MM.1S (cell line): ENCODE data around the gene MIPEP.

Experiments
- DNase-seq: peaks from one replicate; pipeline ENCODE4 v3.0.0-alpha.2; 2015
- H2AFZ ChIP-seq: fragments of 300-600 bp; sonication (generic); 2 replicates; pipeline ENCODE4 v1.6.0; 2016; ENCODE audit warnings: antibody characterized with exemption, low read length
- H3F3A ChIP-seq: fragments of 300-600 bp; sonication (generic); 2 replicates; pipeline ENCODE4 v1.6.1; 2016; ENCODE audit warnings: mild to moderate bottlenecking, antibody characterized with exemption, low read length, moderate library complexity, mixed read lengths; ENCODE audit not compliant: insufficient read depth
- H3K27ac ChIP-seq: fragments of 300-600 bp; sonication (generic); 2 replicates; pipeline ENCODE4 v1.5.1; 2016; ENCODE audit warnings: mild to moderate bottlenecking, low read length
- H3K27me3 ChIP-seq: fragments of 300-600 bp; sonication (generic); replicated peaks from 2 replicates; pipeline ENCODE4 v1.6.0; 2016; ENCODE audit warnings: low read length; ENCODE audit not compliant: insufficient read depth
- H3K36me3 ChIP-seq: fragments of 300-600 bp; sonication (generic); replicated peaks from 2 replicates; pipeline ENCODE4 v1.6.1; 2016; ENCODE audit warnings: mild to moderate bottlenecking, low read length, mixed read lengths; ENCODE audit not compliant: insufficient read depth
- H3K4me1 ChIP-seq: fragments of 300-600 bp; sonication (generic); 2 replicates; pipeline ENCODE4 v1.6.1; 2016; ENCODE audit warnings: low read length, mixed read lengths
- H3K4me2 ChIP-seq: fragments of 300-600 bp; sonication (generic); 2 replicates; pipeline ENCODE4 v1.6.0; 2016; ENCODE audit warnings: low read depth, low read length
- H3K4me3 ChIP-seq: fragments of 300-600 bp; sonication (generic); 2 replicates; pipeline ENCODE4 v1.5.1; 2016; ENCODE audit warnings: low read length, mixed read lengths
- H3K79me2 ChIP-seq: fragments of 300-600 bp; sonication (generic); 2 replicates; pipeline ENCODE4 v1.6.1; 2016; ENCODE audit warnings: mixed run types, low read length, mixed read lengths
- H3K9ac ChIP-seq: fragments of 300-600 bp; sonication (generic); 2 replicates; pipeline ENCODE4 v1.6.1; 2016; ENCODE audit warnings: low read length, mixed read lengths
- H3K9me2 ChIP-seq: fragments of 300-600 bp; sonication (generic); replicated peaks from 2 replicates; pipeline ENCODE4 v1.6.1; 2016; ENCODE audit warnings: mild to moderate bottlenecking, low read length, mixed read lengths; ENCODE audit not compliant: insufficient read depth
- H3K9me3 ChIP-seq: fragments of 300-600 bp; sonication (generic); replicated peaks from 2 replicates; pipeline ENCODE4 v1.6.1; 2016; ENCODE audit warnings: mild to moderate bottlenecking, low read length, mixed read lengths; ENCODE audit not compliant: insufficient read depth
- H4K20me1 ChIP-seq: fragments of 300-600 bp; sonication (generic); 2 replicates; pipeline ENCODE4 v1.6.1; 2016; ENCODE audit warnings: mild to moderate bottlenecking, low read length, moderate library complexity, mixed read lengths; ENCODE audit not compliant: insufficient read depth
- CTCF ChIP-seq: fragments of 300-600 bp; sonication (generic); IDR thresholded peaks from 2 replicates; pipeline ENCODE4 v1.5.1; 2016; ENCODE audit warnings: antibody characterized with exemption, low read length, mixed read lengths
- EZH2 ChIP-seq: fragments of 300-600 bp; sonication (generic); optimal IDR thresholded peaks from 2 replicates; pipeline ENCODE3; 2017; ENCODE audit warnings: low read depth, mild to moderate bottlenecking, antibody characterized with exemption, low read length, mixed read lengths
- EZH2phosphoT487 ChIP-seq: fragments of 300-600 bp; sonication (generic); IDR thresholded peaks from 2 replicates; pipeline ENCODE4 v1.6.1; 2018; ENCODE audit warnings: antibody characterized with exemption, low read length

Gene MIPEP

GRCh38 chr13:23770973-23771372 is 118.2 kb downstream of the MIPEP start:
- DNase-seq, result no peak
- no peak overlapping the region for H3K9ac ChIP-seq
- H3K4me2 ChIP-seq, result no peak overlapping the region
- no peak for TF ChIP-seq EZH2
- TF ChIP-seq CTCF, result no peak
- TF ChIP-seq EZH2phosphoT487, result no peak
- H3K27ac ChIP-seq, result no peak overlapping the region
- H3K4me1 ChIP-seq, result no peaks in the 10 kb centered on the region
- no peak overlapping the region for H3K4me3 ChIP-seq
- H2AFZ ChIP-seq, result no peak overlapping the region
- no peaks in the 10 kb centered on the region for H3F3A ChIP-seq
- H3K9me2 ChIP-seq, result no peaks in the 10 kb centered on the region
- no peaks in the 10 kb centered on the region for H3K9me3 ChIP-seq
- H3K27me3 ChIP-seq, result no peaks in the 10 kb centered on the region
- no peaks in the 10 kb centered on the region for H3K79me2 ChIP-seq
- H3K36me3 ChIP-seq, result no peaks in the 10 kb centered on the region
- H4K20me1 ChIP-seq, result no peaks in the 10 kb centered on the region

DNA sequence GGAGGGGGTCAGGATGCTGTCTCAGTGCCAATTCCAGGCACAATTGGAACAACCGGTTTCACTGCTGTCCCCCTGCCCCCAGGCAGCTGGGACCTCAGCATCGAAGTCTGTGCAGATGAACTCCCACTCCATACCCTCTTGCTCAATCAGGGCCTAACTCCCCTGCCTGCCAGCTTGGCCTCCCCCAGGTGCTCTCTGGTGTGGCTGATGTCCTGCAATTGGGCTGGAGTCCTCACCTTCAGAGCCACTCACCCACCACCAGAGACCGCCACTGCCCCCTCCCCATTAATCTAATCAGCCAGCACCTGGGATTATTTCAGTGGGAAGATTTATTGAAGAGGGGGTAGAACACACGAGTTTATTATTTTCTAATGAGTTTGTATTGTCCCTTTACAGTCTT is 118.8 kb downstream of the MIPEP start:
- no peak overlapping the region for H3K4me2 ChIP-seq
- no peaks in the 10 kb centered on the region for H3K9me2 ChIP-seq
- H3K27ac ChIP-seq, result no peak overlapping the region
- no peak overlapping the region for H3K9ac ChIP-seq
- H2AFZ ChIP-seq, result no peak overlapping the region
- no peaks in the 10 kb centered on the region for H3K79me2 ChIP-seq
- H3K27me3 ChIP-seq, result no peaks in the 10 kb centered on the region
- H3F3A ChIP-seq, result no peaks in the 10 kb centered on the region
- no peaks in the 10 kb centered on the region for H3K9me3 ChIP-seq
- no peaks in the 10 kb centered on the region for H3K4me1 ChIP-seq
- no peak overlapping the region for H3K4me3 ChIP-seq
- TF ChIP-seq EZH2phosphoT487 (no peak), CTCF (no peak), EZH2 (no peak)
- no peak for DNase-seq
- H3K36me3 ChIP-seq, result no peaks in the 10 kb centered on the region
- no peaks in the 10 kb centered on the region for H4K20me1 ChIP-seq

- no peak for DNase-seq
- Histone ChIP-seq H3K27ac (no peak overlapping the region), H4K20me1 (no peaks in the 10 kb centered on the region), H3K4me2 (no peak overlapping the region), H3K36me3 (no peaks in the 10 kb centered on the region), H3K9me3 (no peaks in the 10 kb centered on the region), H3K79me2 (no peaks in the 10 kb centered on the region), H3K4me3 (no peak overlapping the region), H3K27me3 (no peaks in the 10 kb centered on the region), H3F3A (no peaks in the 10 kb centered on the region), H3K4me1 (no peaks in the 10 kb centered on the region), H3K9ac (no peak overlapping the region), H2AFZ (no peak overlapping the region), H3K9me2 (no peaks in the 10 kb centered on the region)
- TF ChIP-seq EZH2 (no peak), CTCF (no peak), EZH2phosphoT487 (no peak)
These were observed 119.8 kb downstream of the MIPEP start for GRCh38 chr13:23769401-23769800.
